Measurements from ENCODE around the gene PANK2. TPM values are rescaled to one million over a fixed set of nuclear protein-coding genes. Genes with fewer than 3 reads are reported as not detected.
"Not testable (repeated sequence)": the region's sequence is repeated elsewhere in the genome, so short reads cannot be mapped to it uniquely, and the experiment has no call there.

The PANK2 gene
- polyA plus RNA-seq, 1 donor (not counting 4 experiments of a cell fraction or from before 2014, with no cell fraction given), result 23.6 TPM

DNA sequence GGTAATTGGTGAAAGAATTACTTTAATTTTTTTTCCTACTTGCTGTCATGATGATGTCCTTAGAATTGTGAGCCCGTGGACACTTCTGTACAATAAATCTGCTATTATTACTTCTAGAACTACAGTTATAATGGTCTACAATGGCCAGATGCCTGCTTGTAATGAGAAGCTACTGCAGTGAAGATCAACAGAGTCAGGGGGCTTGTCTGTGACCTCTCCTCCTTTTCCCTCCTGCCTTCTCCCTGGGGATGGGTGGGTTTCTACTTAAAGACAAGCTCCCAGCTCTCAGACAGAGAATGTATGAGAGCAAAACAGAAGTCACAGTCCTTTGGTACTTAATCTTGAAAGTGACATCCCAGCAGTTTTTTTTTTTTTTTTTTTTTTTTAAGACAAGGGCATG, 13.2 kb upstream of the PANK2 start:
- no peak overlapping the region for H3K4me3 ChIP-seq (ENCODE audit: control insufficient read depth in 2 of 3, extremely low read depth in 1 of 3, insufficient read depth in 2 of 3, low read depth in 1 of 3, low read length in 3 of 3)
- no peak overlapping the region for H3K27ac ChIP-seq (ENCODE audit: control insufficient read depth, insufficient read depth, low read length)
- H3K9me3 ChIP-seq (ENCODE audit: control insufficient read depth, low read depth, low read length), result no peaks in the 10 kb centered on the region
- H3K27me3 ChIP-seq (ENCODE audit: control insufficient read depth, extremely low read depth, insufficient read depth, low read length), result no peaks in the 10 kb centered on the region
- H3K4me1 ChIP-seq (ENCODE audit: control insufficient read depth, extremely low read depth, insufficient read depth, low read length), result no peaks in the 10 kb centered on the region
- TF ChIP-seq, protein P1, sequence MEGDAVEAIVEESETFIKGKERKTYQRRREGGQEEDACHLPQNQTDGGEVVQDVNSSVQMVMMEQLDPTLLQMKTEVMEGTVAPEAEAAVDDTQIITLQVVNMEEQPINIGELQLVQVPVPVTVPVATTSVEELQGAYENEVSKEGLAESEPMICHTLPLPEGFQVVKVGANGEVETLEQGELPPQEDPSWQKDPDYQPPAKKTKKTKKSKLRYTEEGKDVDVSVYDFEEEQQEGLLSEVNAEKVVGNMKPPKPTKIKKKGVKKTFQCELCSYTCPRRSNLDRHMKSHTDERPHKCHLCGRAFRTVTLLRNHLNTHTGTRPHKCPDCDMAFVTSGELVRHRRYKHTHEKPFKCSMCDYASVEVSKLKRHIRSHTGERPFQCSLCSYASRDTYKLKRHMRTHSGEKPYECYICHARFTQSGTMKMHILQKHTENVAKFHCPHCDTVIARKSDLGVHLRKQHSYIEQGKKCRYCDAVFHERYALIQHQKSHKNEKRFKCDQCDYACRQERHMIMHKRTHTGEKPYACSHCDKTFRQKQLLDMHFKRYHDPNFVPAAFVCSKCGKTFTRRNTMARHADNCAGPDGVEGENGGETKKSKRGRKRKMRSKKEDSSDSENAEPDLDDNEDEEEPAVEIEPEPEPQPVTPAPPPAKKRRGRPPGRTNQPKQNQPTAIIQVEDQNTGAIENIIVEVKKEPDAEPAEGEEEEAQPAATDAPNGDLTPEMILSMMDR (optimal IDR thresholded peaks at IDR 0.05 in 1 of 3, IDR thresholded peaks at IDR 0.05 in 1 of 3, conservative IDR thresholded peaks at IDR 0.05 in 1 of 3; ENCODE audit: extremely low read depth in 1 of 3, insufficient read depth in 2 of 3, low read length in 3 of 3), result no peak
- no peak for TF ChIP-seq EZH2 (IDR thresholded peaks at IDR 0.05; ENCODE audit: low read length)
- H3K4me2 ChIP-seq (ENCODE audit: control insufficient read depth, extremely low read depth, insufficient read depth, low read depth, low read length), result no peak overlapping the region
- FAIRE-seq, result no peak
- H3K9me1 ChIP-seq (ENCODE audit: control insufficient read depth, extremely low read depth, insufficient read depth, low read length), result no peaks in the 10 kb centered on the region
- no peaks in the 10 kb centered on the region for H4K20me1 ChIP-seq (ENCODE audit: control insufficient read depth, extremely low read depth, insufficient read depth, low read length)
- H2AFZ ChIP-seq (ENCODE audit: control insufficient read depth, low read length), result no peak overlapping the region
- no peak overlapping the region for H3K9ac ChIP-seq (ENCODE audit: control insufficient read depth, extremely low read depth, insufficient read depth, low read length)
- no peaks in the 10 kb centered on the region for H3K79me2 ChIP-seq (ENCODE audit: control insufficient read depth, insufficient read depth, low read length)
- H3K36me3 ChIP-seq (ENCODE audit: control insufficient read depth in 2 of 2, extremely low read depth in 1 of 2, insufficient read depth in 2 of 2, low read length in 2 of 2), result peaks cover 8 to 9% of the 10 kb centered on the region in 2 experiments
- dilution Hi-C loops (cut with MboI; ENCODE audit: extremely low pct_ligation_motif_present, low sequenced_read_pairs), result no loop called here
- no peak for DNase-seq (ENCODE audit: low read depth, low spot score)

DNA sequence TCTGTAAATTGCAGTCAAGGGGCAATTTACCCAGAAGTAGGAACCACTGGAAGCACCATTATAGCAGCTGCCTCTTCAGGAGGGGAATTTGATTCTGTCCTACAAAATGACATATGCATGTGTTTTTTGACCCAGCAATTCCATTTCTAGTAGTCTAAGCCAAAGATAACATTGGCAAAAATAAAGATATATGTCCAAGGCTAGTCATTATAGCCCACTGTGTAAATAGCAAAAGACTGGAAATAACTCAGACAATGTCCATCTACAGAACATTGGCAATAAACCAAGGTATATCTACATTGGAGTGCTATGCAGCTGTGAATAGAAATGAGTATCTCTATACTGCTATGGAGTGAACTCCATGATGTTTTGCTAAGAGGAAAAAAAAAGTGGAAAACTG, 12.5 kb upstream of the PANK2 start:
- Histone ChIP-seq H3K27ac (ENCODE audit: control insufficient read depth, insufficient read depth, low read length) (no peak overlapping the region), H3K4me2 (ENCODE audit: control insufficient read depth, extremely low read depth, insufficient read depth, low read depth, low read length) (no peak overlapping the region), H3K9me1 (ENCODE audit: control insufficient read depth, extremely low read depth, insufficient read depth, low read length) (no peaks in the 10 kb centered on the region), H3K9me3 (ENCODE audit: control insufficient read depth, low read depth, low read length) (no peaks in the 10 kb centered on the region), H4K20me1 (ENCODE audit: control insufficient read depth, extremely low read depth, insufficient read depth, low read length) (no peaks in the 10 kb centered on the region), H3K79me2 (ENCODE audit: control insufficient read depth, insufficient read depth, low read length) (no peaks in the 10 kb centered on the region), H3K4me1 (ENCODE audit: control insufficient read depth, extremely low read depth, insufficient read depth, low read length) (no peaks in the 10 kb centered on the region), H2AFZ (ENCODE audit: control insufficient read depth, low read length) (no peak overlapping the region), H3K27me3 (ENCODE audit: control insufficient read depth, extremely low read depth, insufficient read depth, low read length) (no peaks in the 10 kb centered on the region), H3K4me3 (ENCODE audit: control insufficient read depth in 2 of 3, extremely low read depth in 1 of 3, insufficient read depth in 2 of 3, low read depth in 1 of 3, low read length in 3 of 3) (no peak overlapping the region), H3K36me3 (ENCODE audit: control insufficient read depth in 2 of 2, extremely low read depth in 1 of 2, insufficient read depth in 2 of 2, low read length in 2 of 2) (peaks cover 4 to 6% of the 10 kb centered on the region in 2 experiments), H3K9ac (ENCODE audit: control insufficient read depth, extremely low read depth, insufficient read depth, low read length) (no peak overlapping the region)
- FAIRE-seq (no peak), DNase-seq (ENCODE audit: low read depth, low spot score) (no peak)
- TF ChIP-seq EZH2 (IDR thresholded peaks at IDR 0.05; ENCODE audit: low read length), result no peak
- TF ChIP-seq, protein P1 (optimal IDR thresholded peaks at IDR 0.05 in 1 of 3, IDR thresholded peaks at IDR 0.05 in 1 of 3, conservative IDR thresholded peaks at IDR 0.05 in 1 of 3; ENCODE audit: extremely low read depth in 1 of 3, insufficient read depth in 2 of 3, low read length in 3 of 3), result no peak
- dilution Hi-C loops (cut with MboI; ENCODE audit: extremely low pct_ligation_motif_present, low sequenced_read_pairs), result no loop called here

DNA sequence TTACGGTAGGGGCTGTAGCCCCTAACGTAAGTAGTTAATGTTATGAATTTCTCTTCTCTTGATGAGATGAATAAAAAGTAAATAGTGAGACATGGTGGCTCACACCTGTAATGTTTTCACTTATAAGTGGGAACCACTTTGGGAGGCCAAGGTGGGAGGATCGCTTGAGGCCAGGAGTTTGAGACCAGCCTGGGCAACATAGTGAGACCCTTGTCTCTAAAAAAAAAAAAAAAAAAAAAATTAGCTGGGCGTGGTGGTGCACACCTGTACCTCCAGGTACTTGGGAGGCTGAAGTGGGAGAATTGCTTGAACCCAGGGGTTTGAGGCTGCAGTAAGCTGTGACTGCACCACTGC, 10.3 kb upstream of the PANK2 start:
- H2AFZ ChIP-seq (ENCODE audit: control insufficient read depth, low read length); H3K27me3 ChIP-seq (ENCODE audit: control insufficient read depth, extremely low read depth, insufficient read depth, low read length); H3K9me3 ChIP-seq (ENCODE audit: control insufficient read depth, low read depth, low read length); DNase-seq (ENCODE audit: low read depth, low spot score); H3K79me2 ChIP-seq (ENCODE audit: control insufficient read depth, insufficient read depth, low read length); H3K4me1 ChIP-seq (ENCODE audit: control insufficient read depth, extremely low read depth, insufficient read depth, low read length); H3K27ac ChIP-seq (ENCODE audit: control insufficient read depth, insufficient read depth, low read length); H3K4me3 ChIP-seq (ENCODE audit: control insufficient read depth in 2 of 3, extremely low read depth in 1 of 3, insufficient read depth in 2 of 3, low read depth in 1 of 3, low read length in 3 of 3); H3K36me3 ChIP-seq (ENCODE audit: control insufficient read depth in 2 of 2, extremely low read depth in 1 of 2, insufficient read depth in 2 of 2, low read length in 2 of 2); dilution Hi-C loops (cut with MboI; ENCODE audit: extremely low pct_ligation_motif_present, low sequenced_read_pairs); FAIRE-seq; H3K9ac ChIP-seq (ENCODE audit: control insufficient read depth, extremely low read depth, insufficient read depth, low read length); H4K20me1 ChIP-seq (ENCODE audit: control insufficient read depth, extremely low read depth, insufficient read depth, low read length); H3K4me2 ChIP-seq (ENCODE audit: control insufficient read depth, extremely low read depth, insufficient read depth, low read depth, low read length); H3K9me1 ChIP-seq (ENCODE audit: control insufficient read depth, extremely low read depth, insufficient read depth, low read length): not testable (repeated sequence)

Data from keratinocyte (primary cell).